Hepatocyte (in vitro differentiated cells): ENCODE results near the gene KIF2A.

Experiments
- EZH2phosphoT487 ChIP-seq: fragments of 200-600 bp; sonication (generic); IDR thresholded peaks from one replicate; pipeline ENCODE4 v1.6.1; 2018; ENCODE audit warnings: antibody characterized with exemption, mild to moderate bottlenecking, low read depth, moderate library complexity; ENCODE audit not compliant: unreplicated experiment, severe bottlenecking
- TF ChIP-seq, protein P1 (sequence below): fragments of 200-600 bp; sonication (generic); IDR thresholded peaks from 2 replicates; pipeline ENCODE4 v1.5.1; 2016; ENCODE audit warnings: antibody characterized with exemption, mild to moderate bottlenecking; ENCODE audit not compliant: poor library complexity

DNA sequence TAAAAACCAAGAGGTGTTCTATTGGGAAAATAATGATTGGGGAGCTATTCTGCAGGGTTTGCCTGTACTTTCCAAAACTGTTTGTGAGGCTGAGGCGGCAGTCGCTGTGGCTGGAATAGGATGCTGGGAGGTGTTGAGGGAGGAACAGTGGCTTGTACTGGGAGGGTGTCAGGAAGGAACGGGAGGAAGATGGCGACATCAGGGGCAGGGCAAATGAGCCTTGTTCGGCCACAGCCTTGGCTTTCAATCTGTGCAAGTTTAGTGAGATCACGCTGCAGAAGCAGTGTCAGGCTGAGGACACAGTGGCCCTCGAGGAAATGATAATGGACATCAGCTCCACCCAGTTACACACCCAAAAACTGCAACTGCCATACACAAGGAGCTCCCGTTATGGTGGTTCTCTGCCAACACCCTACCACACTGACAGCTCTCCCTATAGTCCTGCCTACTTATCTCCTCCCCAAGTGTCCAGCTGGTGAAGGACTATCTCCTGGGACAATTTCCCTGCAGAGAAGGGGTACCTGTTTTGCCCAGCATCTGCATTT, 27.3 kb downstream of the KIF2A start:
- TF ChIP-seq, protein P1, sequence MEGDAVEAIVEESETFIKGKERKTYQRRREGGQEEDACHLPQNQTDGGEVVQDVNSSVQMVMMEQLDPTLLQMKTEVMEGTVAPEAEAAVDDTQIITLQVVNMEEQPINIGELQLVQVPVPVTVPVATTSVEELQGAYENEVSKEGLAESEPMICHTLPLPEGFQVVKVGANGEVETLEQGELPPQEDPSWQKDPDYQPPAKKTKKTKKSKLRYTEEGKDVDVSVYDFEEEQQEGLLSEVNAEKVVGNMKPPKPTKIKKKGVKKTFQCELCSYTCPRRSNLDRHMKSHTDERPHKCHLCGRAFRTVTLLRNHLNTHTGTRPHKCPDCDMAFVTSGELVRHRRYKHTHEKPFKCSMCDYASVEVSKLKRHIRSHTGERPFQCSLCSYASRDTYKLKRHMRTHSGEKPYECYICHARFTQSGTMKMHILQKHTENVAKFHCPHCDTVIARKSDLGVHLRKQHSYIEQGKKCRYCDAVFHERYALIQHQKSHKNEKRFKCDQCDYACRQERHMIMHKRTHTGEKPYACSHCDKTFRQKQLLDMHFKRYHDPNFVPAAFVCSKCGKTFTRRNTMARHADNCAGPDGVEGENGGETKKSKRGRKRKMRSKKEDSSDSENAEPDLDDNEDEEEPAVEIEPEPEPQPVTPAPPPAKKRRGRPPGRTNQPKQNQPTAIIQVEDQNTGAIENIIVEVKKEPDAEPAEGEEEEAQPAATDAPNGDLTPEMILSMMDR = no peak
- no peak for TF ChIP-seq EZH2phosphoT487
